H1 (cell line): ENCODE measurements around the gene LIN28B. TPM values are rescaled to one million over a fixed set of nuclear protein-coding genes. Genes with fewer than 3 reads are reported as not detected.

Experiments
- E2F6 ChIP-seq: IDR thresholded peaks from 2 replicates; pipeline ENCODE4 v1.6.1; 2012; ENCODE audit warnings: inconsistent platforms
- KDM1A ChIP-seq: fragments of 200-600, 300-600 bp; sonication (generic); IDR thresholded peaks from 2 replicates; pipeline ENCODE4 v1.7.1; 2016; ENCODE audit warnings: mild to moderate bottlenecking, low read length, borderline replicate concordance
- RNF2 ChIP-seq: fragments of 200-900, 300-1000 bp; sonication (generic); IDR thresholded peaks from 2 replicates; pipeline ENCODE4 v1.7.1; 2016; ENCODE audit warnings: borderline replicate concordance, low read depth, mild to moderate bottlenecking, antibody characterized with exemption, low read length; ENCODE audit not compliant: poor library complexity, severe bottlenecking; ENCODE audit errors: missing control alignments
- SP2 ChIP-seq: IDR thresholded peaks from 2 replicates; pipeline ENCODE4 v1.6.1; 2012; ENCODE audit warnings: mild to moderate bottlenecking, low read length, inconsistent platforms
- polyA plus RNA-seq, 7 experiments: library from polyadenylated mRNA; depleted of rRNA in 3 of 7; stranded (reverse) in 5 of 7; unstranded in 2 of 7; fragments of >200 nt in 5 of 7; fragments of 200-250 nt in 2 of 7; gene quantifications; 1 replicate in 5 of 7; 2 replicates in 1 of 7; 4 replicates in 1 of 7; pipeline versions ENCODE4 v1.2.1 to v1.2.3, GENCODE V29; 2011 to 2013; ENCODE audit warnings: missing spikeins in 2 of 7, mixed read lengths in 2 of 7
- total RNA-seq: library from RNA; stranded (reverse); fragmentation: NEBNext Ultra II Directional; extraction: Animal tissue kit (Norgen Biotek cat#: 25700); gene quantifications from 2 replicates; pipeline ENCODE4 v1.2.1, GENCODE V29; 2021
- TF ChIP-seq, protein P1 (sequence below): IDR thresholded peaks from 2 replicates; pipeline ENCODE4 v1.6.1; 2012; ENCODE audit warnings: low read length, inconsistent platforms

The LIN28B gene
- total and polyA plus RNA-seq, 2 of the 8 experiments (the other 6 are each of a cell fraction or from before 2014, with no cell fraction given) = 27.4 to 94.7 TPM

- TF ChIP-seq SP2 (no peak), E2F6 (no peak), RNF2 (no peak), KDM1A (no peak)
- TF ChIP-seq, protein P1, sequence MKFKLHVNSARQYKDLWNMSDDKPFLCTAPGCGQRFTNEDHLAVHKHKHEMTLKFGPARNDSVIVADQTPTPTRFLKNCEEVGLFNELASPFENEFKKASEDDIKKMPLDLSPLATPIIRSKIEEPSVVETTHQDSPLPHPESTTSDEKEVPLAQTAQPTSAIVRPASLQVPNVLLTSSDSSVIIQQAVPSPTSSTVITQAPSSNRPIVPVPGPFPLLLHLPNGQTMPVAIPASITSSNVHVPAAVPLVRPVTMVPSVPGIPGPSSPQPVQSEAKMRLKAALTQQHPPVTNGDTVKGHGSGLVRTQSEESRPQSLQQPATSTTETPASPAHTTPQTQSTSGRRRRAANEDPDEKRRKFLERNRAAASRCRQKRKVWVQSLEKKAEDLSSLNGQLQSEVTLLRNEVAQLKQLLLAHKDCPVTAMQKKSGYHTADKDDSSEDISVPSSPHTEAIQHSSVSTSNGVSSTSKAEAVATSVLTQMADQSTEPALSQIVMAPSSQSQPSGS = no peak
Observed at GRCh38 chr6:104921896-104922295, 35.0 kb upstream of the LIN28B start (continued).
